Measurements from ENCODE around the gene NOB1. TPM values are rescaled to one million over a fixed set of nuclear protein-coding genes. Genes with fewer than 3 reads are reported as not detected.
A peak's percentile ranks its signal among the peaks of the same experiment; 100 is the strongest.

NOB1 gene
- total RNA-seq, 4 donors from 2014 or later = 22.4 to 39.2 (median 30.3) TPM

- 30% methylated on average over 5 of the region's 5 CpGs for WGBS
- Histone ChIP-seq H3K36me3 (peaks cover 14 to 58% (median 46%) of the 10 kb centered on the region in 4 donors), H3K27me3 (no peaks in the 10 kb centered on the region), H3K4me3 (no peak overlapping the region), H3K4me1 (peaks cover 6 to 52% (median 48%) of the 10 kb centered on the region in 4 donors), H3K9me3 (no peaks in the 10 kb centered on the region), H3K27ac (replicated peaks in 1 of 4) (peak overlapping the region; percentile 16 to 50 (median 34))
- peak; percentile 57 for DNase-seq (ENCODE audit: extremely low spot score)
- intact Hi-C loops (cut with DNase I) = loop anchor here (1.0 to 5.0 kb wide), 2 partner anchors 45 to 312 kb away; partner anchors contain the start of gene NOB1
- no peak for TF ChIP-seq POLR2A (IDR thresholded peaks at IDR 0.05; ENCODE audit: low read depth)
- peak; percentile 68 to 80 (median 69) for TF ChIP-seq CTCF (IDR thresholded peaks at IDR 0.05)
- no peak for TF ChIP-seq EP300 (IDR thresholded peaks at IDR 0.05)
- no peak for TF ChIP-seq POLR2AphosphoS5 (IDR thresholded peaks at IDR 0.05)
Observed at GRCh38 chr16:69709456-69710084, 45.2 kb downstream of the NOB1 start.

GRCh38 chr16:69707920-69708683 lies 46.6 kb downstream of the NOB1 start:
- intact Hi-C loops (cut with DNase I) = loop anchor here (5.0 kb wide), 1 partner anchor 311 kb away; no protein-coding TSS in a partner anchor
- peak; percentile 66 for DNase-seq (ENCODE audit: extremely low spot score)
- Histone ChIP-seq H3K4me3 (no peak overlapping the region), H3K4me1 (peaks cover 6 to 47% (median 43%) of the 10 kb centered on the region in 4 donors), H3K9me3 (no peaks in the 10 kb centered on the region), H3K27ac (replicated peaks in 1 of 4) (no peak overlapping the region), H3K27me3 (no peaks in the 10 kb centered on the region), H3K36me3 (peaks cover 7 to 56% (median 38%) of the 10 kb centered on the region in 4 donors)
- 87% methylated on average over 10 of the region's 10 CpGs for WGBS
- no peak for TF ChIP-seq POLR2AphosphoS5 (IDR thresholded peaks at IDR 0.05)
- no peak for TF ChIP-seq EP300 (IDR thresholded peaks at IDR 0.05)
- TF ChIP-seq CTCF (IDR thresholded peaks at IDR 0.05) = no peak

- WGBS = 97% methylated on average over 2 of the region's 2 CpGs
- Histone ChIP-seq H3K27ac (replicated peaks in 1 of 4) (no peak overlapping the region), H3K9me3 (no peaks in the 10 kb centered on the region), H3K4me1 (peaks cover 6 to 38% (median 34%) of the 10 kb centered on the region in 4 donors), H3K4me3 (no peak overlapping the region), H3K36me3 (peaks cover 0 to 44% (median 31%) of the 10 kb centered on the region in 4 donors), H3K27me3 (no peaks in the 10 kb centered on the region)
- TF ChIP-seq EP300 (IDR thresholded peaks at IDR 0.05) = no peak
- no peak for TF ChIP-seq CTCF (IDR thresholded peaks at IDR 0.05)
- TF ChIP-seq POLR2AphosphoS5 (IDR thresholded peaks at IDR 0.05) = no peak
- TF ChIP-seq POLR2A (IDR thresholded peaks at IDR 0.05; ENCODE audit: low read depth) = no peak
- DNase-seq (ENCODE audit: extremely low spot score) = peak; percentile 19
- intact Hi-C loops (cut with DNase I) = loop anchor here (5.0 kb wide), 1 partner anchor 310 kb away; no protein-coding TSS in a partner anchor
Observed at GRCh38 chr16:69706975-69707340, 47.8 kb downstream of the NOB1 start.

- H3K4me3 ChIP-seq = no peak overlapping the region
- no peaks in the 10 kb centered on the region for H3K27me3 ChIP-seq
- TF ChIP-seq POLR2A (IDR thresholded peaks at IDR 0.05; ENCODE audit: low read depth) (no peak), EP300 (IDR thresholded peaks at IDR 0.05) (no peak), POLR2AphosphoS5 (IDR thresholded peaks at IDR 0.05) (no peak), CTCF (IDR thresholded peaks at IDR 0.05) (no peak)
- H3K4me1 ChIP-seq = peaks cover 6 to 32% (median 29%) of the 10 kb centered on the region in 4 donors
- H3K27ac ChIP-seq (replicated peaks in 1 of 4) = peak overlapping the region in 1 of 4 donors; percentile 23
- no peak for DNase-seq (ENCODE audit: extremely low spot score)
- H3K36me3 ChIP-seq = peaks cover 0 to 47% (median 28%) of the 10 kb centered on the region in 4 donors
- intact Hi-C loops (cut with DNase I) = loop anchor here (5.0 kb wide), 1 partner anchor 309 kb away; no protein-coding TSS in a partner anchor
- no peaks in the 10 kb centered on the region for H3K9me3 ChIP-seq
- 76% methylated on average over 1 of the region's 1 CpG for WGBS
Observed at GRCh38 chr16:69706256-69706974, 48.3 kb downstream of the NOB1 start.

All from esophagus muscularis mucosa (tissue), 4 donors.